NK-92 (cell line): ENCODE measurements around the gene TMEM126B.
"Not testable (repeated sequence)": the region's sequence is repeated elsewhere in the genome, so short reads cannot be mapped to it uniquely, and the experiment has no call there.

Experiments
- DNase-seq: peaks from one replicate; lab custom pipeline; 2025; ENCODE audit not compliant: unreplicated experiment; lab: John Stamatoyannopoulos, UW

TMEM126B gene

DNA sequence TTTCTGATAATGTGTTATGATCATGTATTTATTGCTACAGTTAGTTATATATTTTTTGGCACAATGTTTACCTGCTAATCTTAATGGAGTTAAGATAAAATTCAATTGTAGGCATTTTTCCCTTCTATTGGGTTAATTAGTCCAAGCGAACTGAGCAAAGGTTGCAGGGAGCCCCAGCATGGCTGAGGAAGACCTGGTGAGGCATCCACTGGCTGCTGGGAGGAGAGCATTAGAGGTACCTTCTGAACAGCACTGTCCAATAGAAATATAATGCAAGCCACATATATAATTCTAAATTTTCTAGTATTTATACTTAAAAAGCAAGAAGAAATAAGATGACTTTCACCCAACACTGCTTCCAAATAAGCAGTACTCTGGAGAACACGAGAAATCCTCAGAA is 18.7 kb downstream of the TMEM126B start:
- DNase-seq = no peak

GRCh38 chr11:85647604-85648299 is 19.4 kb downstream of the TMEM126B start, which contains the start of gene TMEM126A:
TMEM126A (plus strand) TSS chr11:85647967; CDS start chr11:85650256, 2,289 bp downstream.
- DNase-seq = peak; percentile 41

GRCh38 chr11:85651118-85651517 is 22.7 kb downstream of the TMEM126B start:
- DNase-seq = no peak

- no peak for DNase-seq
These were observed 24.5 kb downstream of the TMEM126B start for GRCh38 chr11:85652786-85653447.

GRCh38 chr11:85654343-85654742 is 25.9 kb downstream of the TMEM126B start:
- DNase-seq = not testable (repeated sequence)

DNA sequence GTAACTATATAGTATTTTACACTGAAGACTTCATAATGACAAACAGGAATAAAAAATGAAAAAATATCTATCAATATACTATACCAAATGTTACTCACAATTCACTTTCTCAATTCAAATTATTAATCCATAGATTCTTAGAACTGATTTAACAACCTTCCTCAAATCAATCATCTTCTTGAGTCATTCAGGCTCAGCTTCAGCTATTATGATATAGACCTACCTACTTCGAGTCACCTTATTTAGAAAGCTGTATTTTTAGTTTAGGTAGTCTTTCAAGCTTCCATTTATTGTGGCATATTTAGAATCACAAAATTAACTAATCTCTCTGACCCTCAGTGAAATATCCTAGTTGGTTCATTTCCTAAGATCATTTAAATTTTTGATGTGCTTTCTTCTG is 28.4 kb downstream of the TMEM126B start:
- no peak for DNase-seq

GRCh38 chr11:85658180-85658579 is 29.8 kb downstream of the TMEM126B start:
- DNase-seq = no peak

- DNase-seq = no peak
These were observed 33.7 kb downstream of the TMEM126B start for GRCh38 chr11:85661972-85662664.

GRCh38 chr11:85663080-85663752 is 34.8 kb downstream of the TMEM126B start:
- no peak for DNase-seq

DNA sequence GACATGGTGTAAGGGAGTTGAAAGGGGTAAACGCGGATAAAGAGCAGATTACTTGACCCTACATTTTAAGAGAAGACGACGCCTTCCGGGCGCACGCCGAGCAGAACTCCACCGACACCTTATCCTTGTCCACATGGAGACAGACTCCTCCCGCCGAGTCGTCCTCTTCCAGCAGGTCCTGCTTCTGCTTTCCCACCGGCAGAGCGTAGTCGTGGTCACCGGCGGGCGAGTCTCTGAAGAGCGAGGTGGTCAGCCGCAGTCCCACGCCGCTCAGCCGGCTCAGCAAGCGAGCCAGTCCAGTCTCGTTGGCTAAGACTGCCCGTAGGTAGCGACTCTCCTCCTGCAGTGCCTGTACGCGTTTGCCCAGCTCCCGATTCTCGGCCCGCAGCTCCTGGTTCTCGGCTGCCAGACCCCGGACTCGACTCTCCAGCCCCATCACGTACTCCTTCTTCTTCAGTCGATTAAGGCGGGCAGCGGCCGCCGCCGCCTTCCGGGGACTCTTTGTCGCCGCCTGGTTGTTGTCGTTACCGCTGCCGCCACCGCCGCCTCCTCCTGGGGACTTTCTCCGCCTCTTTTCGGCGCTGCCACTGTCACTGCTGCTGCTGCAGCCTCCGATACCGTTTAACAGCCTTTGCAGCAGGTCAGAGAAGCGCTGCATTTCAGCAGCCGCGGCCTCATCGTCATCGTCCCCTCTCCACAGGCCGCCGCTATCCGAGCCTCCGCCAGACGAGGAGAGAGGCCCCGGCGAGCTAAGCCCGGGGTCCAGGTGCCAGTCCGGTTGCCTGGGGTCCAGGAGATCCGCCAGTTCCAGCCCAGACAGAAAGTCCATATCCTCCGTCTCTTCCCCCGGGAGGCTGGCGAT is 35.6 kb downstream of the TMEM126B start:
- DNase-seq = peak; percentile 37

DNA sequence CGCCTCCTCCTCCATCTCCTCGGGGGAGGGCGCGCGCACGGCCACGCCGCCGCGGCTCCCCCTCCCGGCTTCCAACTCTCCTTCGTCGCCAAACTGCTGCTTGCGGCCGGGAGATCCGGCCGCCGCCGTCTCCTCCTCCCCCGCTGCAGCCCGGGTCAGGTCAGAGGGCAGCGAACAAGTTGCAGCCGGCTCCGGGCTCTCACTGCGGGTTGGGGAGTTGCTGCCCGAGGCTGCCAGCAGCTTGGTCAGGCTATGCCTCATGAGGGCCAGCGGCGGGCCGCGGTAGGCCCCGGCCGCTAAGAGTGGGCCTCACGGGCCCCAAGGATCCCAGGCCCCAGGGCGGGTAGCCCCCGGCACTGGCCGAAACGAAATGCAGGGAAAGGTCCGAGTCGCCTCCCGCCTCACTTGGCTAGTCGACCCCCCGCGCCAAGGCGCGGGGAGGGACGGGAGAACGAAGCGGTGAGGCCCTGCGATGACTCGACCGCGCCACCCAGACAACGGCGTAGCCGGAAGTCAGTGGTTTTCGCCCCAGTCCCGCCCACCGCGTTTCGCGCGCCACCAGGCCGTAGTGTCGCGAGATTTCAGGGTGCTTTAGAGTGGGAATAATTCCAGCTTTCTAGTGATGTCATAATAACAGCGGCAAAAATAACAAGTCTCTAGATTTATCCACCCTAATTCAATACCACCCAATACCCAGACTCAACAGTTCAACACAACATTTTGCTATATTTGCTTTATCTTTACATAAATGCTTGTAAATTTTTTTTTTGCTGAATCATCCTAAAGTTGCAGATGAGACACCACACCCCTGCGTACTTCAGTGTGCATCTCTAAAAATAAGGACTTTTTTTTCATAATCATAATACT is 36.5 kb downstream of the TMEM126B start, which contains the start of gene CREBZF:
Gene CREBZF (minus strand): TSS at position 515 of the 867 bp plus-strand sequence. CDS start 254 bp downstream, at position 261.
- DNase-seq = peak; percentile 54

- DNase-seq = no peak
These were observed 37.3 kb downstream of the TMEM126B start for GRCh38 chr11:85665733-85666132.

GRCh38 chr11:85666687-85667086 is 38.3 kb downstream of the TMEM126B start:
- no peak for DNase-seq

DNA sequence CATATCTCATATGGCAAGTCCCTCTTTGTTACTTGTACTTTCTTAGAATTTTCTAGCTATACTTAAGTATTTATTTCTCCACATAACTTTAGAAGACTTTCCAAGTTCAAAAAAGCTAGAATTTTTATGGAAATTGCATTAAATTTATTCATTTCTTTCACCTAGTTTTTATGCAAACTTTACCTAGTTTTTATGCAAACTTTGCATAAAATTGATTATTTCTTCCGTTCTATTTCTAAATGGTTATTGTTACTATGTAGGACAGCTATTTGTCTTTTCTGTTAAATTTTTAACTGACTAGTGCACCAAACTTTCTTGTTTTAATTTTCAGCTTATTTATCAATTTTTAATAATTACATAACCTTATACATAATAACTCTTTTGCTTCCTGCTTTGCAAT is 39.8 kb downstream of the TMEM126B start:
- no peak for DNase-seq

- DNase-seq = not testable (repeated sequence)
These were observed 42.7 kb downstream of the TMEM126B start for GRCh38 chr11:85670949-85671663.

DNA sequence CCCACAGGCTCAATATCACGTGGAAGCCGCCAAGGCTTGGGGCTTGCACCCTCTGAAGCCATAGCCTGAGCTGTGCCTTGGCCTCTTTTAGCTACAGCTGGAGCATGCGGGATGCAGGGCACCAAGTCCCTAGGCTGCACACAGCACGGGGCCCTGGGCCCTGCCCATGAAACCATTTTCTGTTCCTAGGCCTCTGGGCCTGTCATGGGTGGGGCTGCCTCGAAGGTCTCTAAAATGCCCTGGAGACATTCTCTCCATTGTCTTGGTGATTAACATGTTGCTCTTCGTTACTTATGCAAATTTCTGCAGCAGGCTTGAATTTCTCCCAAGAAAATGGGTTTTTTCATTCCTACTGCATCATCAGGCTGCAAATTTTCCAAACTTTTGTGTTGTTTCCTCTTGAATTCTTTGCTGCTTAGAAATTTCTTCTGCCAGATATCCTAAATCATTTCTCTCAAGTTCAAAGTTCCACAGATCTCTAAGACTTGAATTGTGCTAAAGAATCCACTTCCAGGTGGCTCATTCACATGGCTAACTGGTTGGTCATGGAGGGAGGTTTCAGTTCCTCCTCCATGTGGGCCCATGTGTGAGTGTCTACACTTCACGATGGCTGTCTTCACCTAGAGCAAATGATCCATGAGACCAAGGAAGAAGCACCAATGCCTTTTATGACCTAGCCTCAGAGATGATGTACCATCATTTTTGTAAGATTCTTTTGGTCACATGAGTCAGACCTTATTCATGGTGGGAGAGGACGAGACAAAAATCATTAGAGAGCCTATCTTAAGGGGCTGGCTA is 43.9 kb downstream of the TMEM126B start:
- DNase-seq = no peak

DNA sequence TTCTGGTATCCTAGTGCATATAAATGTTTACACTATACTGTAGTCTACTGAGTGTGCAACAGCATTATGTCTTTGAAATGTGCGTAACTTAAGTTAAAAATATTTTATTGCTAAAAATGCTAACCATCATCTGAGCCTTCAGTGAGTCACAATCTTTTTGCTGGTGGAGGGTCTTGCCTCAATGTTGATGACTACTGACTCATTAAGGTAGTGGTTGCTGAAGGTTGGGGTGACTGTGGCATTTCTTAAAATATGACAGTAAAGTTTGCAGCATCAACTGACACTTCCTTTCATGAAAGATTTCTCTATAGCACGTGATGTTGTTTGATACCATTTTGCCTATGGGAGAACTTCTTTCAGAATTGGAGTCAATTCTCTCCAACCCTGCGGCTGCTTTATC is 45.0 kb downstream of the TMEM126B start:
- DNase-seq = no peak

GRCh38 chr11:85679576-85679975 is 51.2 kb downstream of the TMEM126B start:
- DNase-seq = no peak
